Stimulated activated CD8-positive, alpha-beta memory T cell treated with anti-CD3 and anti-CD28 coated beads, Interleukin-7, amount 100 ng/mL, for 1 hour (primary cell): ENCODE measurements around the gene DALRD3.

ENCODE experiments used
- DNase-seq, 2 donors: peaks; one replicate each; pipeline ENCODE4 v3.0.0-alpha.2; 2020; ENCODE audit warnings: low read depth in 2 of 2

Gene DALRD3, protein sequence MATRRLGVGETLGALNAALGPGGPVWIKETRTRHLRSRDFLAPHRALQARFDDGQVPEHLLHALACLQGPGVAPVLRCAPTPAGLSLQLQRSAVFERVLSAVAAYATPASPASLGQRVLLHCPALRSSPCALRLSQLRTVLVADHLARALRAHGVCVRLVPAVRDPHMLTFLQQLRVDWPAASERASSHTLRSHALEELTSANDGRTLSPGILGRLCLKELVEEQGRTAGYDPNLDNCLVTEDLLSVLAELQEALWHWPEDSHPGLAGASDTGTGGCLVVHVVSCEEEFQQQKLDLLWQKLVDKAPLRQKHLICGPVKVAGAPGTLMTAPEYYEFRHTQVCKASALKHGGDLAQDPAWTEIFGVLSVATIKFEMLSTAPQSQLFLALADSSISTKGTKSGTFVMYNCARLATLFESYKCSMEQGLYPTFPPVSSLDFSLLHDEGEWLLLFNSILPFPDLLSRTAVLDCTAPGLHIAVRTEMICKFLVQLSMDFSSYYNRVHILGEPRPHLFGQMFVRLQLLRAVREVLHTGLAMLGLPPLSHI

DNA sequence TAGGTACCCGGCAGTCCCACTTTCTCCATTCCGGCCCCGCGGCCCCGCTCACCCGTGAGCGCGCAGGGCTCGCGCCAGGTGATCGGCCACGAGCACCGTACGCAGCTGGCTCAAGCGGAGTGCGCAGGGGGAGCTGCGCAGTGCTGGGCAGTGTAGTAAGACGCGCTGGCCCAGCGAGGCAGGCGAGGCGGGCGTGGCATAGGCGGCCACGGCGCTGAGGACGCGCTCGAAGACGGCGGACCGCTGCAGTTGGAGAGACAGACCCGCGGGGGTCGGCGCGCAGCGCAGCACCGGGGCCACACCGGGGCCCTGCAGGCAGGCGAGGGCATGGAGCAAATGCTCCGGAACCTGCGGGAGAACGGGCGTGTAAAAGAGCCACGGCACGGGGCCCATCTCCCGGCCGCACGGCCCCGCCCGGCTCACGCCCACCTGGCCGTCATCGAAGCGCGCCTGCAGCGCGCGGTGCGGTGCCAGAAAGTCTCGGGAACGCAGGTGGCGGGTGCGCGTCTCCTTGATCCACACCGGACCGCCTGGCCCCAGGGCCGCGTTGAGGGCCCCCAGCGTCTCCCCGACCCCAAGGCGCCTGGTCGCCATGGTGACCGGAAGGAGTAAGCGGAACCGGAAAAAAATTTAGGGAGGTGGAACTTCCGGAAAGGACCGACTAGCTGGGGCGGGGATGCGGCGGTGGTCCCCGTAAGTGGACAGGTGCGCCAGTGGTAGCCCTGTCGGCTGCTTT, at the start of gene DALRD3:
TSS of gene DALRD3 (minus strand) at position 610 of the 736 bp plus-strand sequence. CDS start at position 594, 16 bp downstream.
- DNase-seq: peak in 1 of 2 donors; percentile 32

DNA sequence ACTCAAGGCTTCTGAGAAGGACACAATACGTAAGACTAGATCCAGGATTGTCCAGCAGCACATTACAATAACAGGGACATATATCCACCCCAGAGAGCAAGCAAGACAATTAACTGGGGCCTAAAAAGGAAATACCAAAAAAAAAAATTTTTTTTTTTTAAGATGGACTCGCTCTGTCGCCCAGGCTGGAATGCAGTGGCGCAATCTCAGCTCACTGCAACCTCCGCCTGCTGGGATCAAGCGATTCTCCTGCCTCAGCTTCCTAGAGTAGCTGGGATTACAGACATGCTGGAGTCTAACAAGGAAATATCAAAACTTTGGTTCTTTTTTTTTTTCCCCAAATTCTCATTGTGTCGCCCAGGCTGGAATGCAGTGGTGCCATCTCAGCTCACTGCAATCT, 39.6 kb upstream of the DALRD3 start:
- DNase-seq: no peak

DNA sequence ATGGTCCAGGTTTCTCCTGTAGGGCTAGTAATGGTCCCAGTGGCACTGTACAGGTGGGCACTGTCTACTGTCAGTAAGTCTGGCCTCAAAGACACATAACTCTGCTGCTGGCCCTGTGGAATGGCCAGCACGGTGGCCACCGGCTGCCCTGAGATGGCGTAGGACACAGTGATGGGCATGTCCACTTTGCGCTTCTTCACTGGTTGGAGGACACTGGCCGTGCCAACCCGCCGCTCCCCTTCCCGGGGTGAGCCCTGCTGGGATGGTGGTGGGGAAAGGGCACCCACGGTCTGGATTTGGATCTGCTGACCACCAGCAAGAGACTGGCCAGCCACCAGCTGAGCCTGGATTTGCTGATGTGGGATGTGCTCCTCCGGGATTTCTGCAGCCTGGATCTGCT, 38.9 kb upstream of the DALRD3 start:
- DNase-seq: no peak

DNA sequence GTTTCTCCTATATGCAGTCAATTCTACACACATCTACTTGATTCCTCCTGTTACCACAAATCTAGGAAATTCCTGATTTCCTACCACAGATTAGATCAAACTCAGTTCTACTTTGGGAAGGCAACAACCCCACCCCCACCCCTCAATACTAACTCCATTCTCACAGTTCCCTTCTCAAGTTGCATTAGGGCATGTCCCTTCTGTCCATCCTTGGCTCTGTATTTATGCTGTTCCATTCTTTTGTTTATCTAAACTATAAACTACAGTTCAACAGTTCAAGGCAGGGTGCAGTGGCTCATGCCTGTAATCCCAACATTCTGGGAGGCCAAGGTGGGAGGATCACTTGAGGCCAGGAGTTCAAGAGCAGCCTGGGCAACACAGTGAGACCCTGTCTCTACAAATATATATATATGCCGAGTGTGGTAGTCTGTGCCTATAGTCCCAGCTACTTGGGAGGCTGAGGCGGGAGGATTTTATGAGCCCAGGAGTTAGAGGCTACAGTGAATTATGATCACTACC, 36.0 kb upstream of the DALRD3 start:
- no peak for DNase-seq

DNA sequence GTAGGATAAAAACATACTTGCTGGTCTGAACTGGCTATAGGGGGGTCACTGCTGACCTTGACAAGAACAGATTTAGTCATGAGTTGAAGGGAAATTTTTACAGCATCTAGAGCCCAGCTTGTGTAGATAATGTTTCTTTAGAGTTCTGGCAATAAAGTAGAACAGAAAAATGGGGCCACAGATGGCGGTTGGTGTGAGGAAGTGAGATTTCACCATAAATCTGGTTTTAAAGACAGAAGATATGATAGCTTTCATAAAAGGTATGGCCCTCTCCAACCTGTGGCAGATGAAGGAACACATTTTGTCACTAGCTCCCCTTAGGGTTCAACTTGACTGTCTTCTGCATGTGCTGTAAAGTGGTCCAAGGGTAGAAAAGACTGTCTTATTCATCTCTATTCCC, 35.2 kb upstream of the DALRD3 start:
- no peak for DNase-seq

DNA sequence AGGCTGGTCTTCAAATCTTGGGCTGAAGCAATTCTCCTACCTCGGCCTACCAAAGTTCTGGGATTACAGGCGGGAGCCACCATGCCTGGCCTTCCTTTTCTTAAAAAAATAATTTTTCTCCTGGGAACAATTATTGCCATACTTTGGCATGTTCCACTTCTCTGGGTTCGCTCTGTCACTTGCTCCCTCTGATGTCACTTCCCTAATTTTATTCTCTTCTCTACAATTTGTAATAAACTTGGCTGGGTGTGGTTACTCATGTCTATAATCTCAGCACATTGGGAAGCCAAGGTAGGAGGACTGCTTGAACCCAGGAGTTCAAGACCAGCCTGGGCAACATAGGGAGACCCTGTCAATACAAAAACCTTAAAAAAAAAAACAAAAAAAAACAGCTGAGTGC, 16.9 kb upstream of the DALRD3 start:
- DNase-seq: no peak

DNA sequence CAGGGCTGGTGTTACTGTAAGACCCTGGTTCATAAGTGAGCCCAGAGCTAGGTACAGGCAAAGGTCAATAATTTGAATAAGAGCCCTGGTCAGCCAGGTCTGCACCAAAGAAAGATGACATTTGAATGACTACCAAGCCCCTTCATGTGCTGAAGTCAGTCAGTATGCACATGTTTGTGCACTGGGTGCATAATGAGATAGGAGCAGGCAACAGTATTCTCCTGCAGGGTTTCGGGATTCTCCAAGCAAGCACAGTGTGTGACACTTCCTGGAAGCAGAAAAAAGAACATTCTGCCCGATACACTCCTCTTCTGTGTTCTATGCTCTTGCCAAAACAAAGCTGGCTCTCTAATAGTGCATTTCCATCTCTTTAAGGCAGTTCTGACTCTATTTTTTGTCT, 16.3 kb upstream of the DALRD3 start:
- no peak for DNase-seq

DNA sequence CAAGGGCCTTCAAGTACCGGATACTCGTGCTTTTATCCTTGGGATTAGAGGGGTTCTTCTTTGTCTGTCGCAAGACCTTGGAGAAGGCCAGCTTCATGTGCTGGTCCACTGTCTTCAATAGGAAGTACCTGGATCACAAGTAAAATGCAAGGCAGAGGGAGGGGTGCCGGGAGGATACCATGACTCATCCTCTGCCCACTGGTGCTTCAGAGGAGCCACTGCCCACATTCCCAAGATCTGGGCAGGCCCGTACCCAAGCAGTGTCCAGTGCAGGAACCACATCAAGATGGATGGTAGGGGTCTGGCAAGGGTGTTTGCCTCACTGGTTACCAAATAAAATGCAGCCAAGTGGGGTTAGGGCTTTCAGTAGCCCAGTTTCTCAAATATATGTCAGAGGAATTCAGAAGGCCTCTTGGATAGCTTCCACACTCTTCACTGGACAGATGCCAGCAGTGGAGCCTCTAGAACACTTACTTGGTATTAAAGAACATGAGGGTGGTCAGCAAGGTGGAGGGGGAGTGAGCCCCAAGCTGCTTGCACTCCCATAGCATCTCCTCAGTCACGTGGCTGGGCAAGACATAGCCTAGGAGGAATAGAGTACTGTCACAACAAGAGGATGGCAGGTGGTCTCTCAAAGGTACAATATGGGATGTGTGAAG, 14.4 kb upstream of the DALRD3 start:
- no peak for DNase-seq

DNA sequence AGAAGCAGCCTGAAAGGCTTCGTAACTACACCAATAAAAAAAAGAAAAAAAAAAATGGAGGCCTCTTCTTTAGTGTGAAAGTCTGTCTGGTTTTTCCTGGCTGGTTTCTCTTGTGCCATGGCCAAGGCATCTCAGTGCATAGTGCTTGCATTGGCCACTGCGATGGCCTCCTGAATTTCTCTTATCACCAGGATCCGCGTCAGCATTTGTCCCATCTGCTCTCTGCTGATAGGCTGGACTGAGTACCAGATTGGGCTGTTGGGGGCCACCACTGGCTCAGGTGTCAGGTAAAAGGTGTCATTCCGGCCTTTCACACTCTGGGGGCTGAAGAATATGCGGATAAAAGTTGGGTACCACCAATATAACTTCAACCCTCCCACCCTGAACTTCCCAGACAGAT, 11.9 kb upstream of the DALRD3 start:
- DNase-seq: no peak

DNA sequence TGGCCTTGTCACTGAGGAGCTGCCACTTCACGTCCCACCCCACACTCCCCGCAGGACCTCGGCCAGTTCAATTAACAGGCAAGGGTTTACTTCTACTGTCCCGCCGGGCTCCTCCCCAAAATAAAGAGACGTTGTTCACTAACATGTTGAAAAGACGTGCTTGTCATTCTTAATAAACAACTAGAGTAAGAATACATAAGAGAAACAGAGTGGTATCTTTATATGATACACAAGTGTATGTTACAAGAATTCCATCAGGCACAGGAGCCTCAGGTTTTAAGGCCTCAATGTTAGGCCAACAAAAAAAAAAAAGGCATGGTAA, 11.1 kb upstream of the DALRD3 start:
- DNase-seq: no peak

DNA sequence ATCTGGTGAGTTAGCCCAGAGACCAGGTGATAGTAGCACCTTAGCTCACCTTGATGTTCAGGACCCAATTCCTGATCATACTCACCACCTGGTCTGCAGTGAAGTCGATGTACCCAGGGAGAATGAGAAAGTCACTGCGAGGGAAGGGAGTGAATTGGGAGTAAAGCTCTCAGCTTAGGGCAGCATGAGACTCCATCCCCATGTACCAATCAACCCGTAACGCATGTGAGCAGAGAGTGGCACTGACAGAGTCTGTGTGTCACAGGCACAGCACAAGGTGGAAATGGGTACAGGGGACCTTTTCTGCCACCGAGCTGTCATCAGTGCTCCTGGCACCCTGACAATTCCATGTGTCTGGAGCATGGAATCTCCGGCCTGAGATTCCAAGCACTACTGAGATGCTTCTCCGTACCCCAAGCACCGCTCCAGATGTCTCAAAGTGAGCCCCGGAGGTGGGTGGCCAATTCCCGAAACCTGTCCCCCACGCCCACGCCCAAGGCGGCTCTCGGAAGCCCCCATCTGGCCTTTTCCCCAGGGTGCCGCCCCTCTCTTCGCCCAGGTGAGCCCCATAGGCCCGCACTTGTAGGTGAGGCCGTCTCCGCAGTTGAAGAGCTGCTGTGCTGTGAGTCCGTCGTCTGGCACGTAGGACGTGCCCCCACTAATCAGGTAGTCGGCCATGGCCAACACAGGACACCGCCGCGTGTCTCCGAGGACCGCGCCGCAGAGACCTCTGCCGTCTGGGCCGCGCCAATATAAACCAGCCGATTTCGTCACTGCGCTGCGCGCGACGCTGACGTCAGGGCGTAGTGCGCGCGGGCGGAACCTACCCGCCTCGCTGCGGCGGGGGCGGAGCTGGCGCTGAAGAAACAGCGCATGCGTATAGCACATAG, 10.5 kb upstream of the DALRD3 start, which contains the start of gene IMPDH2:
TSS of gene IMPDH2 (minus strand) at position 726 of the 890 bp plus-strand sequence. CDS start at position 678, 48 bp downstream.
- DNase-seq: peak; percentile 85 to 86

DNA sequence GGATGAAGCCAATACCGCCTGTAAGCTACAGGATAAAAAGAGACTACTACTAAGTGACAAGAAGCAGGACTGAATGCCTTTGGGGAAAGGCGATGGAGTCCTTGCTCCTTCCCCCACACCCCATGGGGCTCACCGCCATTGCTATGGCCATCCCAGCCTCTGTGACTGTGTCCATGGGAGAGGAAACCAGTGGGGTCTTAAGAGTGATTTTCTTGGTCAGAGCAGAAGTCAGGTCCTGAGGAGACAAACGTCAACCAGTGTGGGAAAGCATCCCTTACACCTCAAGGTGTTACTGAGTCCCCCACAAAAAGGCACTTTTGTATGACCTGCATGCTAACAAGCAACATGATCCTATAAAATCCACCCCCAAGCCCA, 9.9 kb upstream of the DALRD3 start:
- no peak for DNase-seq

DNA sequence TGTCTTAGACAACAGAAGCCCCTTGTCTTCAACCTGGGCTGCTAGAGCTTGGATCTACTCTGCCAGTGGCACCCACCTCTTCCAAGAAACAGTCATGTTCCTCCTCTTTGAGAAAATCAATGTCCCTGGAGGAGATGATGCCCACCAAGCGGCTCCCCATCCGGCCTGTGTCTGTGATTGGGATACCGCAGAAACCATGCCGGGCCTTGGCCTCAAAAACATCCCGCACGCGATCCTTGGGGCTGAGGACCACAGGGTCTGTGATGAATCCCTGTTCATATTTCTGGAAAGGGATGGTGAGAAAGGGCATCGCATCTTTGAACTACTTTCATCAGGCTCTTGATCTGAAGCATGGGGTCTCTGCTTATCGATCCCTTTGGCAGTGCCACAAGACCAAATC, 9.3 kb upstream of the DALRD3 start:
- DNase-seq: no peak

DNA sequence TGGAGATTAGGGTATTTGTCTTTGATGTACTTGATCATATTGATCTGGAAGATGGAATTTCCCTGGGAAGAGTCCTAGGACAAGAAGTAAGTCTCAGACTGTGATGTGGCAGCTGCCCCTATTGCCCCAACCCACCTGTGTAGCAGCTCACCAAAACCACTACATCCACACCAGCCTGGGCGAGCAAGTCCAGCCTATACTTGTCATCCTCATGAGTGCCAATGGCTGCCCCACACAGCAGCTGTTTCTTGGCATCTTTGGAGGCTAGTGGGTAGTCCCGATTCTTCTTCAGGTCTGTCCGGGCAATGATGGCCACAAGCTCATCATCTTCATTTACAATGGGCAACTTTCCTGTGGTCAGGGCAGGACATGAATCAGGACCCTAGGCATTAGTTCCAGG, 8.2 kb upstream of the DALRD3 start:
- no peak for DNase-seq

DNA sequence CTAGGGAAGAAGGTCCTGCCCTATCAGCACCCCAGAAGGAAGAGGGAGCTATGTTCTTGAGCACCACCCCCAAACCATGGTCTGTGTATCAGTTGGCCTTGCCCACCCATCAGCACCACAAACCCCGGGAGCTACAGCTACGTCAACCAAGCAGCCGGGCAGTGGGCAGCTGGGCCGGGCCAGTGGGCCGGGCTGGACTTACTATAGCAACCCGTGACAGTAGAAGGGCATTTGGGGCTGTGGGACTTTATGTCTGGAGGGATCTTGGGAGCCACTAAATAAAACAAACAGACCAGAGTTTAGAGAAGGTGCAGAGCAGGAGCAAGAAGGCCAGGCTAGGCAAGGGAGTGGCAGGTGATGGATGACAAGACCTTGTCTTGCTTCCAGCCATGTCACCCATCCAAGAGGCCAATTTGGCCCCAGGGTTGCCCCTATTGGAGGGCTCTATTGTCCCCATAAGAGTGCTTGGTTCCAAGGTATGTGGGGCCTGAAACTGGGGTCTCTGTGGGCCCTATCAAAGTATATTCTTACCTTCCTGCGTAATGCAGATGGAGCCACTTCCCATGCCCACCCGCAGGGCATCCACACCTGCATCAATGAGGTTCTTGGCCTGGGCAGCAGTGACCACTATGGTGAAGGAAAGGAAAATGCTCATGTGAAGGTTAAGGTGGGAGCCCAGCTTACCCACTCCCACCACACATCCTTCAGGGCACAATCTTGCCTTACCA, 7.6 kb upstream of the DALRD3 start:
- DNase-seq: no peak

DNA sequence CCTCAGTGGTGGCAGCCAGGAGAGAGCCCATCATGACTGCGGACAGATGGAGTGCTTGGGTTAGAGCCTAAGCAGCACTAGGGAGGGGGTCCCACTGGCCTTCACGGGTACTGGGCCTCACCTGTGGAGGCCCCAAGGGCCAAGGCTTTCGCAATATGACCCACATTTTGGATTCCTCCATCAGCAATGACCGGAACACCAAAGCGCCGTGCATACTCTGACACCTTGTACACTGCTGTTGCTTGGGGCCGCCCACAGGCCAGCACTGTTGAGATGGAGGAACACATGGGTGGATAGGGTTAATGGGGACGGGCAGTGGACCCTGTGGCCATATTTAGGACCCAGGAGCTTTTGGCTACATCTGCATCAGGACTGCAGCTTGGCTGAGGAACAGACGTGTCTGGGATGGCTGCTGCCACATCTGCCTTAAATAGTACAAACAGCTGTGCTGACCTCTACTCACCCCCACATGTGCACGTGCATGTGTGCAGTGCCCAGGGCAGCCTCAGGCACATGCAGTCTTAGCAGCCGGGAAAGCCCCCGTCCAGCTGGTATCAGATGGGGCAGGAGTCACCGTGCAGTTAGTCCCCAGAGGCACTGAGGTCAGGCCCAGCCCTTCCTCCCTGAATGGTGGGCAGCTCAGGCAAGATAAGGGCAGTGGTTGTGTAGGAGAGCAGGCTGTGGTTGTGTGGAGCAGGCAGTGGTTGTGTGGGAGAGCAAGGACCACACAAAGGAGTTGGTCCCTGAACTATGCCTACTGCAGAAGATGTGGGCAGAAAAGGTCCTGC, 6.8 kb upstream of the DALRD3 start:
- no peak for DNase-seq

DNA sequence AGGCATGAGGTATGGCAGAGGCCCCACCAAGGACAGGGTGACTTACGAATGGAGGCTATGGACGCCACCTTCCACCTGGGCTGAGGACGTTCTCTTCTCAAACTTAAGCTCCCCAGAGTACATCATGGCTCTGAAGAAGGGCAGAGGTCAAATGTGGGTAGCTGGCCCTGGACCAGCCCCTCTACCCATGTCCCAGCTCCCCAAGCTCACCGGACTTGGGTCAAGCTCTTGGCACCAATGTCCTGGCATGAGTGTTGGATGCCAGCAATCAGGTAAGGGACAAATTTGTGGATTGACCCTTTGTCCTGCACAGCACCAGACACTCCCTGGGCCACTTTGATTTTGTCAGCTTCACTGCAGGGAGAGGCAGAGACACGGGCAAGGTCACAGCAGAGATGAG, 6.1 kb upstream of the DALRD3 start:
- DNase-seq: no peak

DNA sequence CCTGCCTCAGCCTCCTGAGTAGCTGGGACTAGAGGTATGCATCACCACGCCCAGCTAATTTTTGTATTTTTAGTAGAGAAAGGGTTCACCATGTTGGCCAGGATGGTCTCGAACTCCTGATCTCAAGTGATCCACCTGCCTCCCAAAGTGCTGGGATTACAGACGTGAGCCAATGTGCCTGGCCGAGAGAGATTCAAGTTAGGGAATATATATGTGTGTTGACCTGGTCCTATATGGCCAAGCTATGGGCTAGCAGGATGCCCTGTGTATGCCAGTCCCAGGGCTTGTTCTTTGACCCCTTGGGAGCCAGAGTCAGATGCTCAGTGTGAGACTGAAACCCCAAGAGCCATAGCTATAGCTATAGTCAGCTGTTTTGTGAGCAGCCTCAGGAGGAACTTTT, 5.4 kb upstream of the DALRD3 start:
- no peak for DNase-seq

DNA sequence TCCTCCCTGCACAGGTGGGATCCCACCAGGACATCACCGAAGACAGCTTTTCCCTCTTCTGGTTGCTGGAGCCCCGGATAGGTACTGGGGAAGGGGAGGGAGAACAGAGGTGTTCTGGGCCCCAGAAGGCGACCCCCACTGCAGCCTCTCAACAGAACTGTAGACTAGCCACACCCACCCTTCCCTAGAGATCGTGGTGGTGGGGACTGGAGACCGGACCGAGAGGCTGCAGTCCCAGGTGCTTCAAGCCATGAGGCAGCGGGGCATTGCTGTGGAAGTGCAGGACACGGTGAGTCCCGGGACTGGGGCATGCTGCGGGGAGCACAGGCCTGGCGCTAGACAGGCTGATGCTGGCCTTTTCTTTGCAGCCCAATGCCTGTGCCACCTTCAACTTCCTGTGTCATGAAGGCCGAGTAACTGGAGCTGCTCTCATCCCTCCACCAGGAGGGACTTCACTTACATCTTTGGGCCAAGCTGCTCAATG, 4.3 kb upstream of the DALRD3 start:
- DNase-seq: no peak
